ENCODE data around the gene SUCNR1. TPM values are rescaled to one million over a fixed set of nuclear protein-coding genes. Genes with fewer than 3 reads are reported as not detected.

SUCNR1 gene
- total RNA-seq, 1 donor from 2014 or later = 2.7 TPM

DNA sequence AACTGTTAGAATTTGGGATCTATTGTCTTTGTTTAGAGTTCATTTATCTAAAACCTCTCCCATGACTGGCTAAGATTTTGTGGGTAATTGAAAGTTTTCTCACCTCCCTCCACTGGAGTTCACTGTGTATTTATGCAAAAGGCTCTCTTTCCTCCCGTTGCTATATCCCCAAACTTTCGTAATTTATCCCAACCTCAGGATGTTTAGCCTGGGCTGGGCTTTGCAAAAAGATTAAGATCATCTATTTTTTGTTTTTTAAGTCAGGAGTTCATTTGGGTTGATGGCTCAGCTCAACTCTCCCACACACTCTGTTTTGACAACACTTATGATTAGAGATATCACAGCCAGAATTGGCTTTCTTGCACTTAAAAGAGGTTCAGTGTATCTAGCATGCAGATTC is 27.0 kb downstream of the SUCNR1 start:
- ATAC-seq = no peak

DNA sequence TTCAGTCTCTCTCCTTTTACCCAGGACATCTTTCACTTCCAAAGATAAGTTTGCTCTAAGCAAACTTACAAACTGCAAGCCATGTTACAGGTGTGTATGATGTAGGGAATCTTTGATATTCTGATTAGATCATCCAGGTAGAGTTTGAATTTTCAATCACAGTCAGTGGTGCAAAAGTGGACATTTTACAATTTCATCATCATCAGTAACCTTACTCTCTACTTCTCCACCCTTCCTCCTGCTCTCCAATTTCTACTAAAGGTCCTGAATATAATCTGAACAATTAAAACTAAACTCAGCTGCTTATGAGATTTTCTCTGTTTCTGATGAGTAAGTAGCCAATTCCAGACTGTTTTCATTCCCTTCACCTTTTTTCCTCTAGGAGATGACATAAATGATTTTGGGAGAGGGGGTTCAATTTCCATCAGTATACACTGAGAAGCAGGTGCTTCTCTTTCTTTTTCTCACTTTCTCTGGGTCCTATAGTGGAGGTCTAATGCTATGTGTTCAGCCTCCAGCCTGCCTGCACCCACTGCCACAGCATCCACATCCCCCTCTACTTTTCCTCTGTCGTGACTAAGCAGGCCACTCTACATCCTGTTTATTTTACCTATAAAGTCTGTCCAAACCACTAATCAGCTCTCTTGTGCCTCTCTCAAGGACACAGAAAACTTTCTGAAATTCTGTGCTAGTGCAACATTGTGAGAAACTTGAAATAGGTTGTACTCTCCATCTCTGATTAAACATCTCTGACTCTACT is 27.6 kb downstream of the SUCNR1 start:
- ATAC-seq = no peak
- H3K27ac ChIP-seq = no peak overlapping the region

More for the DNA sequence above, 27.0 kb downstream of the SUCNR1 start:
- Histone ChIP-seq H3K4me1 (peaks cover 6% of the 10 kb centered on the region), H3K36me3 (no peaks in the 10 kb centered on the region), H3K27me3 (ENCODE audit: low read depth) (no peaks in the 10 kb centered on the region), H3K27ac (no peak overlapping the region), H3K4me3 (no peak overlapping the region), H3K9me3 (no peaks in the 10 kb centered on the region)
- no peak for DNase-seq
- TF ChIP-seq, protein P1, sequence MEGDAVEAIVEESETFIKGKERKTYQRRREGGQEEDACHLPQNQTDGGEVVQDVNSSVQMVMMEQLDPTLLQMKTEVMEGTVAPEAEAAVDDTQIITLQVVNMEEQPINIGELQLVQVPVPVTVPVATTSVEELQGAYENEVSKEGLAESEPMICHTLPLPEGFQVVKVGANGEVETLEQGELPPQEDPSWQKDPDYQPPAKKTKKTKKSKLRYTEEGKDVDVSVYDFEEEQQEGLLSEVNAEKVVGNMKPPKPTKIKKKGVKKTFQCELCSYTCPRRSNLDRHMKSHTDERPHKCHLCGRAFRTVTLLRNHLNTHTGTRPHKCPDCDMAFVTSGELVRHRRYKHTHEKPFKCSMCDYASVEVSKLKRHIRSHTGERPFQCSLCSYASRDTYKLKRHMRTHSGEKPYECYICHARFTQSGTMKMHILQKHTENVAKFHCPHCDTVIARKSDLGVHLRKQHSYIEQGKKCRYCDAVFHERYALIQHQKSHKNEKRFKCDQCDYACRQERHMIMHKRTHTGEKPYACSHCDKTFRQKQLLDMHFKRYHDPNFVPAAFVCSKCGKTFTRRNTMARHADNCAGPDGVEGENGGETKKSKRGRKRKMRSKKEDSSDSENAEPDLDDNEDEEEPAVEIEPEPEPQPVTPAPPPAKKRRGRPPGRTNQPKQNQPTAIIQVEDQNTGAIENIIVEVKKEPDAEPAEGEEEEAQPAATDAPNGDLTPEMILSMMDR (IDR thresholded peaks at IDR 0.05) = no peak
- intact Hi-C loops (cut with DNase I) = no loop called here

DNA sequence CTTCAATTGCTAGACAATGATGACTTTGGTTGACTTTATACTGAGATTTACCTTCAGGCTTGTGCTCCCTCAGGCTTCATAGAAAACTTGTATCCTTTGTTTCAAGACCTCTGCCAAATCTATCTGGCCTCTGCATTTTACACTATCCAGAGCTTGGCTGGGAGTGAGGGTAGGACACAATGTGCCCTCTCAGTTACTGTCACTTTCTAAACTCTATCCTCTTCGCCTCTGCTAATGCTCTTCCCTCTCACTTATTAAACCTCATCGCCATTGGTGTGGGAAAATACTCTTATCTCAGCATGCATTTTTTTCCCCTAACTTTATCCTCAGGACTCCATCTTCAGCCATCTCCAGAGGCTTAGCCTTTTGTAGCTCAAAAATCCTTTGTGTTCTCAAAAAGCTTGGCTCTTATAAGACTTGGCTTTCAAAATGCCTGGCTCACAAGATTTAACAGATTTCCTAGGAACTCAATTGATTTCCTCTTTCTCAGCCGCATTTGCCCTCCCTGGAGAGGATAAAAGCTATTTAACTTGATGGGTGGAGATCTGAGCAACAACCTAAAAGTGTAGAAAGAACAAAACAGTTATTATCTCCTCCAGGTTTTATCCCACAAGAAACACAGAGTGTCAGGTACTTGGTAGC is 28.3 kb downstream of the SUCNR1 start:
- no peaks in the 10 kb centered on the region for H3K27me3 ChIP-seq (ENCODE audit: low read depth)
- ATAC-seq = no peak
- TF ChIP-seq, protein P1 (IDR thresholded peaks at IDR 0.05) = no peak
- no peaks in the 10 kb centered on the region for H3K9me3 ChIP-seq
- no peak for DNase-seq
- no peak overlapping the region for H3K4me3 ChIP-seq
- intact Hi-C loops (cut with DNase I) = no loop called here
- peaks cover 6% of the 10 kb centered on the region for H3K4me1 ChIP-seq
- no peak overlapping the region for H3K27ac ChIP-seq
- H3K36me3 ChIP-seq = no peaks in the 10 kb centered on the region

More for the DNA sequence above, 27.6 kb downstream of the SUCNR1 start:
- intact Hi-C loops (cut with DNase I) = no loop called here
- H3K4me1 ChIP-seq = peaks cover 6% of the 10 kb centered on the region
- H3K9me3 ChIP-seq = no peaks in the 10 kb centered on the region
- no peak overlapping the region for H3K4me3 ChIP-seq
- H3K36me3 ChIP-seq = no peaks in the 10 kb centered on the region
- H3K27me3 ChIP-seq (ENCODE audit: low read depth) = no peaks in the 10 kb centered on the region
- DNase-seq = no peak
- TF ChIP-seq, protein P1 (IDR thresholded peaks at IDR 0.05) = no peak

DNA sequence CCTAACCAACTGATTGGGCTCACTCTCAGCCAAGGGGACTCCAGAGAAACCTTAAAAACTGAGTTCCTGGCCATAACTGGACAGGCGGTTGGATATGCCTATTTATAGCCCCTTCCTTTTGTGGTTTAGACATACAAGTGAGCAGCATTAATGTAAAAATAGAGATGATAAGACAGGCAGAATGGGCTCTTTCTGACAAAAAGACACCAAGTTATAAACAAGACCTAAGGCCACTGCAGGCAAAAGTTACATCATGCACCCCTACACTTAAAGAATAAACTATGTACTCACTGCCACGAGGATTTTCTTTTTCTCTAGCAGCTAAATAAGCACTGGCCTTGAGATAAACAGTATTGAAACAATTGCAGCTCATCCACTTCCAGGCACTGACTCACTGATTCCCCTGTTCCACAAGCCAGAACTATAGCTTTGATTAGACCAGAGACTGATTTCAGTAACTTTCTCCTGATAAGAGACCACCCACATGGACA is 30.1 kb downstream of the SUCNR1 start:
- Histone ChIP-seq H3K36me3 (no peaks in the 10 kb centered on the region), H3K4me1 (peaks cover 6% of the 10 kb centered on the region), H3K27me3 (ENCODE audit: low read depth) (no peaks in the 10 kb centered on the region), H3K4me3 (no peak overlapping the region), H3K27ac (no peak overlapping the region), H3K9me3 (no peaks in the 10 kb centered on the region)
- TF ChIP-seq, protein P1 (IDR thresholded peaks at IDR 0.05) = no peak
- no peak for ATAC-seq
- no peak for DNase-seq
- intact Hi-C loops (cut with DNase I) = no loop called here

GRCh38 chr3:151905647-151906046 is 32.2 kb downstream of the SUCNR1 start:
- intact Hi-C loops (cut with DNase I) = no loop called here
- no peak overlapping the region for H3K4me3 ChIP-seq
- TF ChIP-seq, protein P1 (IDR thresholded peaks at IDR 0.05) = no peak
- no peak overlapping the region for H3K27ac ChIP-seq
- H3K36me3 ChIP-seq = no peaks in the 10 kb centered on the region
- no peaks in the 10 kb centered on the region for H3K9me3 ChIP-seq
- DNase-seq = no peak
- H3K27me3 ChIP-seq (ENCODE audit: low read depth) = no peaks in the 10 kb centered on the region
- ATAC-seq = no peak
- peaks cover 6% of the 10 kb centered on the region for H3K4me1 ChIP-seq

Data from lower lobe of right lung (tissue), 2 donors.